KMS-11 (cell line): ENCODE measurements around the gene GGA1.

Experiments
- H2AFZ ChIP-seq: fragments of 200-600 bp; sonication (generic); 2 replicates; pipeline ENCODE4 v1.6.1; 2016; ENCODE audit warnings: antibody characterized with exemption, mixed run types, low read depth
- H3K27ac ChIP-seq: fragments of 200-600 bp; sonication (generic); 2 replicates; pipeline ENCODE4 v1.6.1; 2016; ENCODE audit warnings: mild to moderate bottlenecking, mixed run types
- H3K27me3 ChIP-seq: fragments of 200-600 bp; sonication (generic); 2 replicates; pipeline ENCODE4 v1.6.1; 2017; ENCODE audit warnings: mild to moderate bottlenecking, low read depth, mixed run types, moderate library complexity; ENCODE audit not compliant: insufficient read depth
- H3K36me3 ChIP-seq: fragments of 200-600 bp; sonication (generic); 2 replicates; pipeline ENCODE4 v1.6.1; 2017; ENCODE audit warnings: mild to moderate bottlenecking, mixed run types; ENCODE audit not compliant: insufficient read depth
- H3K4me1 ChIP-seq: fragments of 200-600 bp; sonication (generic); 2 replicates; pipeline ENCODE4 v1.6.1; 2016; ENCODE audit warnings: mild to moderate bottlenecking, low read depth, mixed run types; ENCODE audit not compliant: poor library complexity, severe bottlenecking
- H3K4me2 ChIP-seq: fragments of 200-600 bp; sonication (generic); 2 replicates; pipeline ENCODE4 v1.7.0; 2016; ENCODE audit warnings: mild to moderate bottlenecking, mixed run types
- H3K4me3 ChIP-seq: fragments of 200-600 bp; sonication (generic); IDR thresholded peaks from 2 replicates; pipeline ENCODE4 v1.6.1; 2017; ENCODE audit warnings: low read depth, low read length, mixed read lengths; ENCODE audit not compliant: insufficient read depth
- H3K79me2 ChIP-seq: fragments of 200-600 bp; sonication (generic); 2 replicates; pipeline ENCODE4 v1.6.1; 2016; ENCODE audit warnings: low read depth, mixed run types; ENCODE audit not compliant: insufficient read depth
- H3K9ac ChIP-seq: fragments of 200-600 bp; sonication (generic); 2 replicates; pipeline ENCODE4 v1.6.1; 2016; ENCODE audit warnings: mild to moderate bottlenecking, mixed run types
- H4K20me1 ChIP-seq: fragments of 200-600 bp; sonication (generic); 2 replicates; pipeline ENCODE4 v1.6.1; 2016; ENCODE audit warnings: mild to moderate bottlenecking, mixed run types; ENCODE audit not compliant: insufficient read depth
- TF ChIP-seq, protein P1 (sequence below): fragments of 200-600 bp; sonication (generic); conservative IDR thresholded peaks from 2 replicates; pipeline ENCODE4 v1.6.1; 2017; ENCODE audit warnings: low read depth, mild to moderate bottlenecking, antibody characterized with exemption, low read length, moderate library complexity, mixed read lengths

The GGA1 gene

DNA sequence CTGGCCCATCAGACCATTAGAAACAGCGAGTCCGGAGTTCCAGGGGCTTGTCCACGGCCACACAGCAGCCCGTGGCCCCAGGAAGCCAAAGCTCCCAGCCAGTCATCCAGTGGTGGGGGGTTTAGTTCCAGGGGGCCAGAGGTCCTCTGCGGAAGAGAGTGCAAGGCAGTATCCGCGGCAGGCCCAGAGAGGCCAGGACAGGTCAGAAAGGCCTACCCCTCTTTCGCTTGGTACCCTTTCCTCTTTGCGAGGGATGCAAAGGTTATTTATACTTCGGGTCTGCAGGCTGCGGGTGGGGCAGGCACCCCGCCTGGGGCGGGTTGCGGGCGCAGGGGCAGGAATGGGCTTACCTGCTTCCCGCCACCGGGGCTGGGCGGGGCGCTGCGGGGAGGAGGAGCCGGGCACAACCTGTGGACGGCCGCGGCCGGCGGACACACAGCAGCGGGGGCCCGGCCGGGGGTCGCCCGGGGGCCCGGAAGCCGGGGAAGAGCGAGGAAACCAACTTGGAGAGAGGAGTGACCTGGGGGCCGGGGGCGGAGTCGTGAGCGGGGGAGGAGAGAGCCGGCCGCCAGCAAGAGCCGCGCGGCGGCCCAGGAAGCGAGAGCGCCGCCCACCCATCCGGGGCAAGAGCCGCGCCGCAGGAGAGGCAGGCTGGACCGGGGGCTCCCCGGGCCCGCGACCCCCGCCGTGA, 30.6 kb downstream of the GGA1 start, which contains the start of gene SH3BP1:
SH3BP1 (plus strand) TSS at position 600 of the 691 bp plus-strand sequence. CDS start 119 bp downstream, outside the sequence.
- Histone ChIP-seq H3K27me3 (no peaks in the 10 kb centered on the region), H3K4me1 (peaks cover 58% of the 10 kb centered on the region), H4K20me1 (no peaks in the 10 kb centered on the region), H2AFZ (peak within 1 kb of the TSS; percentile 64), H3K9ac (peak within 1 kb of the TSS; percentile 65; the same call in 1 of the 2 replicates), H3K36me3 (no peaks in the 10 kb centered on the region), H3K4me3 (no peak within 1 kb of the TSS), H3K27ac (no peak within 1 kb of the TSS), H3K4me2 (peak within 1 kb of the TSS; percentile 49), H3K79me2 (no peaks in the 10 kb centered on the region; the same call in 1 of the 2 replicates)
- TF ChIP-seq, protein P1, sequence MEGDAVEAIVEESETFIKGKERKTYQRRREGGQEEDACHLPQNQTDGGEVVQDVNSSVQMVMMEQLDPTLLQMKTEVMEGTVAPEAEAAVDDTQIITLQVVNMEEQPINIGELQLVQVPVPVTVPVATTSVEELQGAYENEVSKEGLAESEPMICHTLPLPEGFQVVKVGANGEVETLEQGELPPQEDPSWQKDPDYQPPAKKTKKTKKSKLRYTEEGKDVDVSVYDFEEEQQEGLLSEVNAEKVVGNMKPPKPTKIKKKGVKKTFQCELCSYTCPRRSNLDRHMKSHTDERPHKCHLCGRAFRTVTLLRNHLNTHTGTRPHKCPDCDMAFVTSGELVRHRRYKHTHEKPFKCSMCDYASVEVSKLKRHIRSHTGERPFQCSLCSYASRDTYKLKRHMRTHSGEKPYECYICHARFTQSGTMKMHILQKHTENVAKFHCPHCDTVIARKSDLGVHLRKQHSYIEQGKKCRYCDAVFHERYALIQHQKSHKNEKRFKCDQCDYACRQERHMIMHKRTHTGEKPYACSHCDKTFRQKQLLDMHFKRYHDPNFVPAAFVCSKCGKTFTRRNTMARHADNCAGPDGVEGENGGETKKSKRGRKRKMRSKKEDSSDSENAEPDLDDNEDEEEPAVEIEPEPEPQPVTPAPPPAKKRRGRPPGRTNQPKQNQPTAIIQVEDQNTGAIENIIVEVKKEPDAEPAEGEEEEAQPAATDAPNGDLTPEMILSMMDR, result no peak

DNA sequence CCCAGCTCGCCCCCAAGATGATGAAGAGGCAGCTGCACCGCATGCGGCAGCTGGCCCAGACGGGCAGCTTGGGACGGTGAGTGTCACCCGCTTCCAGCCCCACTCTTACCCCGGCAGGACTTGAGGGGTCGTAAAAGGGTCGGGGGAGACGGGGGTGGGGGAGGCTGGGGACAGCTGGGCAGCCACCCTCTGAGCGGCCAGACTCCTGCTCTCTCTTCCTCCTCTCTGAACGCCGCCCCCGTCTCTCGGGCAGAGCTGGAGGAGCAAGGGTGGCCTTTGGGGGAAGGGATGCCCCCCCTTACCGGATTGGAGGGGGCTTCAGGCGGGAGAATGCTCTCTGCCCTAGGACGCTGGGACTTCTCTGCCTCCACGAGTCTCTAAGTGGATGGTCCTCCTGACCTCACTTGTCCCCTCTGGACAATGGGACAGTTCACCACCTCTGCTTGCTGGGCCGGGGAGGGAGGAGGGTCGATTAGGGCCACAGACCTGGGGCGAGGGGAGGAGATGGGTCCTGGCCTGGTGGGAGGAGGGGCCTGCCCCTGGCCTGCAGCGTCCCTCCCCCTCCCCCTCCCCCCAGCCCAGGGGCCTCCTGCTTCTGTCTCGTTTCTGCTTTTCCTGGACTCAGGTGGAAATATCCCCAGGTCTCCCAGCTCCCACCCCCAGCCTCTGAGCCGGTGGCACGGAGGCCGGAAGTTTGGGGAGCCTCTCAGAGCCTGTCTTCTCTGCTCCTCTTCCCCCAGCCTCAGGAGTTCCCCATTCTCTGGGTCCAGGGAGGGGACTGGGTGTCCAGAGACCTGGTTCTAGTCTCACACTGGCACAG, 31.3 kb downstream of the GGA1 start:
- Histone ChIP-seq H3K4me2 (peak overlapping the region; percentile 49), H3K79me2 (no peaks in the 10 kb centered on the region; the same call in 1 of the 2 replicates), H3K9ac (peak overlapping the region; percentile 65; the same call in 1 of the 2 replicates), H4K20me1 (no peaks in the 10 kb centered on the region), H3K27ac (no peak overlapping the region), H3K27me3 (no peaks in the 10 kb centered on the region), H3K36me3 (no peaks in the 10 kb centered on the region), H2AFZ (peak overlapping the region; percentile 64), H3K4me1 (peaks cover 50% of the 10 kb centered on the region), H3K4me3 (no peak overlapping the region)
- TF ChIP-seq, protein P1, result no peak

DNA sequence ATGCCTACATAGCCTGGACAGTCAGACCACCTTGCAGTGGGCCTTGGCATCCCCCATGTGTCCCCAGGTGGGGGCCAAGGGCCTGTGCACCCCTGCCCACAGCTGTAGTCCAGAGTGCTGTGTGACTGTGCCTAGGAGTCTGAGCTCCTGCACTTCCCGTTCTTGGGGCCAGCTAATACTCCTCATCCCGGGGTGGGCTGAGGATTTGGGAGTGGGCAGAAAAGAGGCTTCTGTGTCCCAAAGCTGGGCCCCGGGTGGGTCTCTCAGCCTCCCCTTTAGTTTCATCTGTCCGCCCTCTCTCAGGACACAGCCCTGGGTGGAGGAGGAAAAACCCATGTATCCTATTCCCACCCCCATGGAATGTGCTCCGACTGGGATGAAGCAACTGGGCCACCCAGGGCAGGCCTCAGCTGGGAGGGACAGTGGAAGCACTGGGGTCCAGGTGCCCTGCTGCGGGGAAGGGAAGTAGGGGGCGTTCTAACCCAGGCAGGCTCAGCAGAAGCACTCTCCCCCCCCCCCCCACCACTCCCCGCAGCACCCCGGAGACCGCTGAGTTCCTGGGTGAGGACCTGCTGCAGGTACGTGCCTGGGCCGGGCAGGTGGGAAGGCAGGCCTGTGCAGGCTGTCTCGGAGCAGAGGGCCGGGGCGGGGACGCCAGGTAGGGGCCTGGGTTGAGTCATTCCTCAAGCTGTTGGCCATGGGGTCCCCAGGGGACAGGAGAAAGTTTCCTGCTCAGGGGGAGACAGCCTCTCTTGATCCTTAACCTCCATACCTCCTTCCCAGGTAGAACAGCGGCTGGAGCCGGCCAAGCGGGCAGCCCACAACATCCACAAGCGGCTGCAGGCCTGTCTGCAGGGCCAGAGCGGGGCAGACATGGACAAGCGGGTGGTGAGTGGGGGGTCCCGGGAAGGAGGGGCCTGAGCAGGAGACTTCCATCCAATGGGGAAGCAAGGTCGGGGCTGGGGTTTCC, 32.2 kb downstream of the GGA1 start:
- Histone ChIP-seq H3K4me2 (peak overlapping the region; percentile 49), H3K36me3 (no peaks in the 10 kb centered on the region), H3K4me1 (peaks cover 42% of the 10 kb centered on the region), H4K20me1 (no peaks in the 10 kb centered on the region), H3K79me2 (no peaks in the 10 kb centered on the region; the same call in 1 of the 2 replicates), H3K9ac (peak overlapping the region; percentile 65; the same call in 1 of the 2 replicates), H3K27me3 (no peaks in the 10 kb centered on the region), H3K27ac (no peak overlapping the region), H2AFZ (no peak overlapping the region), H3K4me3 (no peak overlapping the region)
- TF ChIP-seq, protein P1, result no peak

DNA sequence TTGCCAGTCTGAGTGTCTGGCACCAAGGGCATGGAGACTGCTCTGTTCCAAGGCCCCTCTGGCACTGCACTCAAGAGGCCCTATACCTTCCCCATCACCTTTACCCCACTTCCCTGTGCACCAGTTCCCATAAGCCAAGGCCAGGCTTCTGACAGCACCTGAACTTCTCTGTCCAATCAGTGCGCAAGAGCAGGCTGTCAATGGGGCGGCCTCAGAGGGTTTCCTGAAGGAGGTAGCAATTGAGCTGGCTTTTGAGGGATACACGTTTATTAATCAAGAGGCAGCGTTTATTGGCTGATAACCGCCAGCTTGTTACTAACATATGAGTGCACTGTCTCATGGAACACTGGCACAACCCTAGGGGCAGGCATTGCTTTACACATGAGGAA, 32.9 kb downstream of the GGA1 start:
- Histone ChIP-seq H4K20me1 (no peaks in the 10 kb centered on the region), H3K36me3 (no peaks in the 10 kb centered on the region), H3K27me3 (no peaks in the 10 kb centered on the region), H3K4me1 (peaks cover 35% of the 10 kb centered on the region), H3K79me2 (no peaks in the 10 kb centered on the region; the same call in 1 of the 2 replicates), H2AFZ (no peak overlapping the region), H3K4me2 (no peak overlapping the region), H3K27ac (no peak overlapping the region), H3K4me3 (no peak overlapping the region), H3K9ac (no peak overlapping the region)
- TF ChIP-seq, protein P1, result no peak
